T-cell (primary cell): ENCODE results near the gene FAR1. TPM values are rescaled to one million over a fixed set of nuclear protein-coding genes. Genes with fewer than 3 reads are reported as not detected.
"Not testable (repeated sequence)": the region's sequence is repeated elsewhere in the genome, so short reads cannot be mapped to it uniquely, and the experiment has no call there.

ENCODE experiments used
- ATAC-seq, 4 experiments: fragments of 200-7000 bp in 3 of 4; fragments of 150-1000 bp in 1 of 4; cut with Tn5 transposase; replicated peaks in 1 of 4; 1 replicate in 3 of 4; 2 replicates in 1 of 4; pipeline ENCODE4 v1.10.0; 2021; ENCODE audit warnings: moderate library complexity in 3 of 4, mild to moderate bottlenecking in 2 of 4, moderate number of reproducible peaks in 1 of 4
- CTCF ChIA-PET, 2 donors: fragments of 300-600 bp; sonication (Branson Sonifier 250); formaldehyde crosslinking; loops; one replicate each; lab custom pipeline; 2022; ENCODE audit warnings: antibody characterized with exemption in 2 of 2; lab: Charles Lee
- POLR2A ChIA-PET, 2 donors: fragments of 300-600 bp; sonication (Branson Sonifier 250); formaldehyde crosslinking; loops; one replicate each; lab custom pipeline; 2022; ENCODE audit warnings: antibody characterized with exemption in 2 of 2; lab: Charles Lee
- DNase-seq, 35 experiments: peaks; one replicate each; pipeline versions ENCODE4 v3.0.0 to v3.0.0-alpha.2; 2013 to 2023
- H3K27ac ChIP-seq: one replicate; pipeline ENCODE4 v1.5.1; 2013; ENCODE audit warnings: low read length
- H3K27me3 ChIP-seq, 2 experiments: replicated peaks in 1 of 2; 1 replicate in 1 of 2; 2 replicates in 1 of 2; pipeline versions ENCODE4 v1.6.1 to v1.7.0; 2013; ENCODE audit warnings: low read length in 1 of 2, mixed read lengths in 1 of 2; ENCODE audit not compliant: control insufficient read depth in 2 of 2, insufficient read depth in 2 of 2; ENCODE audit errors: extremely low read depth in 1 of 2
- H3K36me3 ChIP-seq, 2 donors: 1 replicate in 1 of 2; 2 replicates in 1 of 2; pipeline versions ENCODE4 v1.6.1 to v1.7.0; 2013; ENCODE audit warnings: low read length in 1 of 2; ENCODE audit not compliant: control insufficient read depth in 2 of 2, insufficient read depth in 1 of 2; ENCODE audit errors: extremely low read depth in 1 of 2
- H3K4me1 ChIP-seq, 2 experiments: 1 replicate in 1 of 2; 2 replicates in 1 of 2; pipeline versions ENCODE4 v1.6.1 to v1.7.0; 2013; ENCODE audit warnings: low read length in 2 of 2, mixed read lengths in 1 of 2; ENCODE audit not compliant: insufficient read depth in 2 of 2, control insufficient read depth in 1 of 2; ENCODE audit errors: extremely low read depth in 1 of 2
- H3K4me3 ChIP-seq, 2 donors: 1 replicate in 1 of 2; 2 replicates in 1 of 2; pipeline versions ENCODE4 v1.5.1 to v1.7.0; 2013; ENCODE audit warnings: mild to moderate bottlenecking in 2 of 2, low read length in 1 of 2, moderate library complexity in 1 of 2; ENCODE audit not compliant: control insufficient read depth in 1 of 2; ENCODE audit errors: extremely low read depth in 1 of 2
- H3K9me3 ChIP-seq: 2 replicates; pipeline ENCODE4 v1.7.0; 2013
- H3K27ac Mint-ChIP-seq, 2 donors: one replicate each; pipeline ENCODE4 v1.8.0; 2020 to 2021; ENCODE audit warnings: mild to moderate bottlenecking in 2 of 2, mixed read lengths in 2 of 2
- H3K27me3 Mint-ChIP-seq, 2 donors: one replicate each; pipeline ENCODE4 v1.8.0; 2021 to 2022; ENCODE audit warnings: mixed read lengths in 2 of 2
- H3K36me3 Mint-ChIP-seq: one replicate; pipeline ENCODE4 v1.8.0; 2021; ENCODE audit warnings: mixed read lengths
- H3K4me1 Mint-ChIP-seq, 3 donors: one replicate each; pipeline ENCODE4 v1.8.0; 2020 to 2022; ENCODE audit warnings: mixed read lengths in 3 of 3, mild to moderate bottlenecking in 1 of 3
- H3K4me3 Mint-ChIP-seq, 3 donors: one replicate each; pipeline ENCODE4 v1.8.0; 2020 to 2022; ENCODE audit warnings: mild to moderate bottlenecking in 3 of 3, mixed read lengths in 3 of 3, moderate library complexity in 3 of 3
- H3K9me3 Mint-ChIP-seq, 3 donors: one replicate each; pipeline ENCODE4 v1.8.0; 2020 to 2022; ENCODE audit warnings: mixed read lengths in 3 of 3
- WGBS: methylation state at CpG from one replicate; pipeline ENCODE4 v1.1.5; 2013; ENCODE audit warnings: missing lambda C conversion rate; ENCODE audit not compliant: insufficient coverage; 5-methylcytosine and 5-hydroxymethylcytosine counted together
- total RNA-seq, 35 experiments: library from RNA in 6 of 35; stranded (reverse) in 6 of 35; fragments of 120-200 nt in 1 of 35; gene quantifications; one replicate each; pipeline versions ENCODE4 v1.2.1 to v1.2.4 and lab custom pipeline; 2013 to 2026

The FAR1 gene
- total RNA-seq, 5 donors from 2014 or later (not counting 1 experiment from before 2014, with no cell fraction given), result 25.2 to 35.2 (median 29.6) TPM

- no peaks in the 10 kb centered on the region for H3K9me3 Mint-ChIP-seq
- DNase-seq (no peak), ATAC-seq (no peak)
- no peaks in the 10 kb centered on the region for H3K9me3 ChIP-seq
- H3K4me3 Mint-ChIP-seq, result no peak overlapping the region
- ChIA-PET POLR2A (no interaction called here), CTCF (no interaction called here)
- no peaks in the 10 kb centered on the region for H3K4me1 ChIP-seq
- H3K27me3 ChIP-seq, result no peaks in the 10 kb centered on the region
- no peak overlapping the region for H3K27ac Mint-ChIP-seq
- H3K4me1 Mint-ChIP-seq, result no peaks in the 10 kb centered on the region
- no peak overlapping the region for H3K4me3 ChIP-seq
- peaks cover 48% of the 10 kb centered on the region for H3K36me3 Mint-ChIP-seq
- H3K27me3 Mint-ChIP-seq, result no peaks in the 10 kb centered on the region
- H3K36me3 ChIP-seq, result peaks cover 0 to 23% of the 10 kb centered on the region in 2 donors
- H3K27ac ChIP-seq, result no peak overlapping the region
Measured at GRCh38 chr11:13728076-13728475, 59.6 kb downstream of the FAR1 start.

- H3K36me3 ChIP-seq, result no peaks in the 10 kb centered on the region
- 89% methylated on average over 1 of the region's 3 CpGs for WGBS
- Mint-ChIP-seq H3K4me3 (no peak overlapping the region), H3K27me3 (no peaks in the 10 kb centered on the region), H3K27ac (no peak overlapping the region), H3K9me3 (no peaks in the 10 kb centered on the region), H3K36me3 (peaks cover 9% of the 10 kb centered on the region), H3K4me1 (no peaks in the 10 kb centered on the region)
- DNase-seq (no peak), ATAC-seq (no peak)
- ChIA-PET POLR2A (no interaction called here), CTCF (no interaction called here)
- H3K4me3 ChIP-seq, result no peak overlapping the region
- H3K4me1 ChIP-seq, result no peaks in the 10 kb centered on the region
- H3K27me3 ChIP-seq, result no peaks in the 10 kb centered on the region
- no peak overlapping the region for H3K27ac ChIP-seq
- no peaks in the 10 kb centered on the region for H3K9me3 ChIP-seq
Measured at GRCh38 chr11:13734530-13734929, 66.1 kb downstream of the FAR1 start.

GRCh38 chr11:13745165-13745564 is 76.7 kb downstream of the FAR1 start:
- ChIA-PET CTCF (interaction anchor here in 1 of 2 donors (0.6 kb wide), 1 partner anchor 496 kb away, joined by 3 read pairs; no protein-coding TSS in a partner anchor), POLR2A (no interaction called here)
- Mint-ChIP-seq H3K27me3 (peaks cover 38 to 39% of the 10 kb centered on the region in 2 donors), H3K4me3 (no peak overlapping the region), H3K36me3 (no peaks in the 10 kb centered on the region), H3K27ac (no peak overlapping the region), H3K9me3 (no peaks in the 10 kb centered on the region), H3K4me1 (no peaks in the 10 kb centered on the region)
- peaks cover 0 to 18% of the 10 kb centered on the region in 2 experiments for H3K27me3 ChIP-seq
- H3K4me1 ChIP-seq, result no peaks in the 10 kb centered on the region
- no peak overlapping the region for H3K4me3 ChIP-seq
- DNase-seq, result no peak
- H3K27ac ChIP-seq, result no peak overlapping the region
- WGBS, result 0% methylated on average over 1 of the region's 2 CpGs
- H3K36me3 ChIP-seq, result no peaks in the 10 kb centered on the region
- ATAC-seq, result no peak
- H3K9me3 ChIP-seq, result no peaks in the 10 kb centered on the region

- ATAC-seq, DNase-seq, H3K27ac ChIP-seq, H3K4me3 ChIP-seq, POLR2A ChIA-PET, H3K9me3 Mint-ChIP-seq, H3K27ac Mint-ChIP-seq, H3K9me3 ChIP-seq, H3K27me3 ChIP-seq, H3K36me3 Mint-ChIP-seq, H3K36me3 ChIP-seq, H3K4me3 Mint-ChIP-seq, H3K4me1 Mint-ChIP-seq, CTCF ChIA-PET, H3K4me1 ChIP-seq: not testable (repeated sequence)
- WGBS, result no CpG with 5 or more reads among the region's 5 CpGs
- peaks cover 9 to 19% of the 10 kb centered on the region in 2 donors for H3K27me3 Mint-ChIP-seq
Measured at GRCh38 chr11:13753316-13753715, 84.8 kb downstream of the FAR1 start.

- Mint-ChIP-seq H3K27ac (no peak overlapping the region), H3K9me3 (no peaks in the 10 kb centered on the region), H3K4me1 (no peaks in the 10 kb centered on the region), H3K27me3 (peaks cover 0 to 6% of the 10 kb centered on the region in 2 donors), H3K4me3 (no peak overlapping the region), H3K36me3 (no peaks in the 10 kb centered on the region)
- Histone ChIP-seq H3K27ac (no peak overlapping the region), H3K36me3 (no peaks in the 10 kb centered on the region), H3K4me1 (no peaks in the 10 kb centered on the region), H3K27me3 (peaks cover 0 to 3% of the 10 kb centered on the region in 2 experiments), H3K4me3 (no peak overlapping the region), H3K9me3 (no peaks in the 10 kb centered on the region)
- POLR2A ChIA-PET, result interaction anchor here in 1 of 2 donors (0.6 kb wide), 1 partner anchor 511 kb away, joined by 4 read pairs; no protein-coding TSS in a partner anchor
- CTCF ChIA-PET, result interaction anchor here (0.6 to 1.0 kb wide), 2 partner anchors 10 to 704 kb away, joined by 3 read pairs; no protein-coding TSS in a partner anchor
- no peak for DNase-seq
- WGBS, result 85% methylated on average over 8 of the region's 9 CpGs
- no peak for ATAC-seq
Measured at GRCh38 chr11:13759050-13759449, 90.6 kb downstream of the FAR1 start.

- no peaks in the 10 kb centered on the region for H3K27me3 Mint-ChIP-seq
- H3K27ac Mint-ChIP-seq, result no peak overlapping the region
- H3K27me3 ChIP-seq, result peaks cover 0 to 5% of the 10 kb centered on the region in 2 experiments
- WGBS, result 67% methylated on average over 3 of the region's 3 CpGs
- no peaks in the 10 kb centered on the region for H3K9me3 ChIP-seq
- ATAC-seq (no peak), DNase-seq (no peak)
- H3K36me3 ChIP-seq, result no peaks in the 10 kb centered on the region
- no peak overlapping the region for H3K4me3 ChIP-seq
- no peak overlapping the region for H3K4me3 Mint-ChIP-seq
- H3K36me3 Mint-ChIP-seq, result no peaks in the 10 kb centered on the region
- CTCF ChIA-PET, result no interaction called here
- POLR2A ChIA-PET, result no interaction called here
- H3K4me1 ChIP-seq, result no peaks in the 10 kb centered on the region
- no peaks in the 10 kb centered on the region for H3K4me1 Mint-ChIP-seq
- no peaks in the 10 kb centered on the region for H3K9me3 Mint-ChIP-seq
- no peak overlapping the region for H3K27ac ChIP-seq
Measured at GRCh38 chr11:13760115-13760514, 91.6 kb downstream of the FAR1 start.

- H3K36me3 Mint-ChIP-seq, result no peaks in the 10 kb centered on the region
- H3K4me3 ChIP-seq, result no peak overlapping the region
- H3K9me3 Mint-ChIP-seq, result no peaks in the 10 kb centered on the region
- no peaks in the 10 kb centered on the region for H3K9me3 ChIP-seq
- no peaks in the 10 kb centered on the region for H3K27me3 Mint-ChIP-seq
- H3K4me1 Mint-ChIP-seq, result no peaks in the 10 kb centered on the region
- ChIA-PET CTCF (no interaction called here), POLR2A (no interaction called here)
- no peaks in the 10 kb centered on the region for H3K4me1 ChIP-seq
- no peak for ATAC-seq
- H3K27ac ChIP-seq, result no peak overlapping the region
- no peak overlapping the region for H3K27ac Mint-ChIP-seq
- no peak for DNase-seq
- no CpG with 5 or more reads among the region's 2 CpGs for WGBS
- H3K36me3 ChIP-seq, result no peaks in the 10 kb centered on the region
- peaks cover 0 to 5% of the 10 kb centered on the region in 2 experiments for H3K27me3 ChIP-seq
- no peak overlapping the region for H3K4me3 Mint-ChIP-seq
Measured at GRCh38 chr11:13761250-13761649, 92.8 kb downstream of the FAR1 start.
